Thyroid gland (tissue), 4 donors: ENCODE results near the gene KIRREL3. TPM values are rescaled to one million over a fixed set of nuclear protein-coding genes. Genes with fewer than 3 reads are reported as not detected.

Experiments used
- DNase-seq, 2 donors: peaks; one replicate each; pipeline ENCODE4 v3.0.0-alpha.2; 2019
- H3K27ac ChIP-seq, 3 donors: fragments of 200-600 bp; sonication (generic); 1 replicate in 2 of 3; 2 replicates in 1 of 3; pipeline ENCODE4 v1.5.1; 2016 to 2019; ENCODE audit warnings: mild to moderate bottlenecking in 1 of 3, moderate library complexity in 1 of 3
- H3K27me3 ChIP-seq: fragments of 200-600 bp; sonication (generic); one replicate; pipeline ENCODE4 v1.5.1; 2019
- H3K36me3 ChIP-seq, 2 donors: fragments of 200-600 bp; sonication (generic); one replicate each; pipeline ENCODE4 v1.5.1; 2016 to 2019
- H3K4me1 ChIP-seq, 2 donors: fragments of 200-600 bp; sonication (generic); one replicate each; pipeline ENCODE4 v1.5.1; 2017 to 2019
- H3K4me3 ChIP-seq, 3 donors: fragments of 200-600 bp; sonication (generic); replicated peaks in 1 of 3; 1 replicate in 2 of 3; 2 replicates in 1 of 3; pipeline ENCODE4 v1.5.1; 2016; ENCODE audit warnings: mild to moderate bottlenecking in 1 of 3
- H3K9me3 ChIP-seq: fragments of 200-600 bp; sonication (generic); one replicate; pipeline ENCODE4 v1.5.1; 2017
- CTCF ChIP-seq, 6 experiments: fragments of 200-600 bp in 3 of 6; fragments of 450-650 bp in 3 of 6; sonication (generic) in 3 of 6; IDR thresholded peaks; one replicate each; pipeline ENCODE4 v1.5.1; 2016 to 2019; ENCODE audit warnings: antibody characterized with exemption in 6 of 6, mild to moderate bottlenecking in 2 of 6, inconsistent platforms in 1 of 6, moderate library complexity in 1 of 6
- POLR2A ChIP-seq, 2 donors: fragments of 450-650 bp; IDR thresholded peaks; one replicate each; pipeline ENCODE4 v1.6.1; 2017; ENCODE audit warnings: antibody characterized with exemption in 2 of 2, mild to moderate bottlenecking in 2 of 2, moderate library complexity in 1 of 2
- WGBS, 2 donors: methylation state at CpG; one replicate each; pipeline ENCODE4 v1.1.5; 2017; 5-methylcytosine and 5-hydroxymethylcytosine counted together
- intact Hi-C: fragments of 100-400 bp; cut with DNase I; formaldehyde crosslinking; loops from one replicate; pipeline ENCODE4 v1.15.1; 2023
- total RNA-seq, 4 donors: library from RNA; depleted of rRNA; stranded (reverse); fragments of >200 nt; gene quantifications; one replicate each; pipeline ENCODE4 v1.2.3, GENCODE V29; 2016

KIRREL3 gene
- total RNA-seq, 4 donors from 2014 or later = 0.78 TPM; not detected in 3

- H3K9me3 ChIP-seq = no peaks in the 10 kb centered on the region
- TF ChIP-seq POLR2A (IDR thresholded peaks at IDR 0.05) (no peak), CTCF (IDR thresholded peaks at IDR 0.05) (no peak)
- H3K4me3 ChIP-seq = no peak overlapping the region
- intact Hi-C loops = loop anchor here (10.0 kb wide), 1 partner anchor 137 kb away; no protein-coding TSS in a partner anchor
- no peaks in the 10 kb centered on the region for H3K36me3 ChIP-seq
- no peak for DNase-seq
- no peaks in the 10 kb centered on the region for H3K27me3 ChIP-seq
- no peak overlapping the region for H3K27ac ChIP-seq
- H3K4me1 ChIP-seq = no peaks in the 10 kb centered on the region
- WGBS, 2 donors = 78 to 81% methylated on average over 5 of the region's 5 CpGs
Measured at GRCh38 chr11:126727381-126727780, 273.2 kb downstream of the KIRREL3 start.

- Histone ChIP-seq H3K4me3 (no peak overlapping the region), H3K36me3 (no peaks in the 10 kb centered on the region), H3K27ac (no peak overlapping the region), H3K9me3 (no peaks in the 10 kb centered on the region), H3K4me1 (no peaks in the 10 kb centered on the region), H3K27me3 (no peaks in the 10 kb centered on the region)
- DNase-seq = no peak
- 80 to 85% methylated on average over 4 to 6 of the region's 7 CpGs for WGBS, 2 donors
- TF ChIP-seq POLR2A (IDR thresholded peaks at IDR 0.05) (no peak), CTCF (IDR thresholded peaks at IDR 0.05) (no peak)
- intact Hi-C loops = loop anchor here (10.0 kb wide), 1 partner anchor 139 kb away; no protein-coding TSS in a partner anchor
Measured at GRCh38 chr11:126725521-126725920, 275.0 kb downstream of the KIRREL3 start.

GRCh38 chr11:126725043-126725442, 275.5 kb downstream of the KIRREL3 start:
- WGBS, 2 donors = 60 to 85% methylated on average over 5 of the region's 5 CpGs
- Histone ChIP-seq H3K9me3 (no peaks in the 10 kb centered on the region), H3K4me3 (no peak overlapping the region), H3K4me1 (no peaks in the 10 kb centered on the region), H3K36me3 (no peaks in the 10 kb centered on the region), H3K27ac (no peak overlapping the region), H3K27me3 (no peaks in the 10 kb centered on the region)
- intact Hi-C loops = loop anchor here (10.0 kb wide), 1 partner anchor 140 kb away; no protein-coding TSS in a partner anchor
- TF ChIP-seq CTCF (IDR thresholded peaks at IDR 0.05) (no peak), POLR2A (IDR thresholded peaks at IDR 0.05) (no peak)
- DNase-seq = no peak

- Histone ChIP-seq H3K27ac (no peak overlapping the region), H3K36me3 (no peaks in the 10 kb centered on the region), H3K4me3 (no peak overlapping the region), H3K4me1 (no peaks in the 10 kb centered on the region), H3K9me3 (no peaks in the 10 kb centered on the region), H3K27me3 (no peaks in the 10 kb centered on the region)
- DNase-seq = no peak
- intact Hi-C loops = loop anchor here (10.0 kb wide), 1 partner anchor 141 kb away; no protein-coding TSS in a partner anchor
- WGBS, 2 donors = 77 to 86% methylated on average over 1 of the region's 1 CpG
- no peak for TF ChIP-seq POLR2A (IDR thresholded peaks at IDR 0.05)
- TF ChIP-seq CTCF (IDR thresholded peaks at IDR 0.05) = no peak
Measured at GRCh38 chr11:126723665-126724045, 276.9 kb downstream of the KIRREL3 start.

GRCh38 chr11:126722956-126723664, 277.5 kb downstream of the KIRREL3 start:
- Histone ChIP-seq H3K27ac (no peak overlapping the region), H3K4me1 (no peaks in the 10 kb centered on the region), H3K36me3 (no peaks in the 10 kb centered on the region), H3K9me3 (no peaks in the 10 kb centered on the region), H3K27me3 (no peaks in the 10 kb centered on the region), H3K4me3 (no peak overlapping the region)
- WGBS, 2 donors = 87 to 92% methylated on average over 6 of the region's 6 CpGs
- intact Hi-C loops = loop anchor here (10.0 kb wide), 1 partner anchor 142 kb away; no protein-coding TSS in a partner anchor
- no peak for TF ChIP-seq CTCF (IDR thresholded peaks at IDR 0.05)
- no peak for TF ChIP-seq POLR2A (IDR thresholded peaks at IDR 0.05)
- DNase-seq = no peak
